ENCODE results near the gene OPCML. TPM values are rescaled to one million over a fixed set of nuclear protein-coding genes. Genes with fewer than 3 reads are reported as not detected.

OPCML gene
- total RNA-seq, 4 donors from 2014 or later = 0.16 TPM; not detected in 3

- no peak for DNase-seq (ENCODE audit: low spot score in 2 of 2)
- intact Hi-C loops (cut with DNase I; ENCODE audit: low total_unique reads) = no loop called here
- no peak overlapping the region for H3K4me3 ChIP-seq (ENCODE audit: low read depth, poor library complexity, severe bottlenecking)
- 38 to 42% methylated on average over 5 of the region's 5 CpGs for WGBS, 2 donors
- TF ChIP-seq CTCF (IDR thresholded peaks at IDR 0.05) (no peak), POLR2A (IDR thresholded peaks at IDR 0.05) (no peak)
These were observed 1041.3 kb downstream of the OPCML start for GRCh38 chr11:132490978-132491377.

GRCh38 chr11:132486060-132486459 is 1046.2 kb downstream of the OPCML start:
- no peak for DNase-seq (ENCODE audit: low spot score in 2 of 2)
- TF ChIP-seq POLR2A (IDR thresholded peaks at IDR 0.05) (no peak), CTCF (IDR thresholded peaks at IDR 0.05) (no peak)
- 80 to 90% methylated on average over 1 of the region's 1 CpG for WGBS, 2 donors
- intact Hi-C loops (cut with DNase I; ENCODE audit: low total_unique reads) = no loop called here
- no peak overlapping the region for H3K4me3 ChIP-seq (ENCODE audit: low read depth, poor library complexity, severe bottlenecking)

GRCh38 chr11:132475026-132475425 is 1057.3 kb downstream of the OPCML start:
- TF ChIP-seq POLR2A (IDR thresholded peaks at IDR 0.05) (no peak), CTCF (IDR thresholded peaks at IDR 0.05) (no peak)
- no peak for DNase-seq (ENCODE audit: low spot score in 2 of 2)
- intact Hi-C loops (cut with DNase I; ENCODE audit: low total_unique reads) = no loop called here
- 90 to 100% methylated on average over 2 of the region's 2 CpGs for WGBS, 2 donors
- no peak overlapping the region for H3K4me3 ChIP-seq (ENCODE audit: low read depth, poor library complexity, severe bottlenecking)

GRCh38 chr11:132472411-132473172 is 1059.7 kb downstream of the OPCML start:
- no peak for TF ChIP-seq POLR2A (IDR thresholded peaks at IDR 0.05)
- TF ChIP-seq CTCF (IDR thresholded peaks at IDR 0.05) = no peak
- intact Hi-C loops (cut with DNase I; ENCODE audit: low total_unique reads) = no loop called here
- no peak overlapping the region for H3K4me3 ChIP-seq (ENCODE audit: low read depth, poor library complexity, severe bottlenecking)
- no peak for DNase-seq (ENCODE audit: low spot score in 2 of 2)
- 47 to 61% methylated on average over 6 of the region's 6 CpGs for WGBS, 2 donors

GRCh38 chr11:132471466-132471865 is 1060.8 kb downstream of the OPCML start:
- no peak overlapping the region for H3K4me3 ChIP-seq (ENCODE audit: low read depth, poor library complexity, severe bottlenecking)
- TF ChIP-seq CTCF (IDR thresholded peaks at IDR 0.05) = no peak
- TF ChIP-seq POLR2A (IDR thresholded peaks at IDR 0.05) = no peak
- no peak for DNase-seq (ENCODE audit: low spot score in 2 of 2)
- WGBS, 2 donors = 26 to 28% methylated on average over 3 of the region's 3 CpGs
- intact Hi-C loops (cut with DNase I; ENCODE audit: low total_unique reads) = no loop called here

GRCh38 chr11:132466983-132467382 is 1065.3 kb downstream of the OPCML start:
- H3K4me3 ChIP-seq (ENCODE audit: low read depth, poor library complexity, severe bottlenecking) = no peak overlapping the region
- intact Hi-C loops (cut with DNase I; ENCODE audit: low total_unique reads) = no loop called here
- WGBS, 2 donors = 55 to 66% methylated on average over 7 of the region's 7 CpGs
- no peak for DNase-seq (ENCODE audit: low spot score in 2 of 2)
- no peak for TF ChIP-seq CTCF (IDR thresholded peaks at IDR 0.05)
- TF ChIP-seq POLR2A (IDR thresholded peaks at IDR 0.05) = no peak

Measured in lower leg skin (tissue), 4 donors.